Activated CD8-positive, alpha-beta memory T cell treated with anti-CD3 and anti-CD28 coated beads for 36 hours (primary cell): ENCODE measurements around the gene CCR8. TPM values are rescaled to one million over a fixed set of nuclear protein-coding genes. Genes with fewer than 3 reads are reported as not detected.

Experiments
- CTCF ChIA-PET: fragments of 350-600 bp; sonication (Branson Sonifier 250); formaldehyde crosslinking; loops from one replicate; lab custom pipeline; 2021; ENCODE audit warnings: antibody characterized with exemption; lab: Charles Lee
- POLR2A ChIA-PET: fragments of 350-600 bp; sonication (Branson Sonifier 250); formaldehyde crosslinking; loops from one replicate; lab custom pipeline; 2021; ENCODE audit warnings: antibody characterized with exemption; lab: Charles Lee
- total RNA-seq, 2 experiments: library from RNA; stranded (reverse); gene quantifications; one replicate each; pipeline ENCODE4 v1.2.3, GENCODE V29; 2021

Gene CCR8
- 1 to 10 TPM; 2.5 TPM for total RNA-seq

DNA sequence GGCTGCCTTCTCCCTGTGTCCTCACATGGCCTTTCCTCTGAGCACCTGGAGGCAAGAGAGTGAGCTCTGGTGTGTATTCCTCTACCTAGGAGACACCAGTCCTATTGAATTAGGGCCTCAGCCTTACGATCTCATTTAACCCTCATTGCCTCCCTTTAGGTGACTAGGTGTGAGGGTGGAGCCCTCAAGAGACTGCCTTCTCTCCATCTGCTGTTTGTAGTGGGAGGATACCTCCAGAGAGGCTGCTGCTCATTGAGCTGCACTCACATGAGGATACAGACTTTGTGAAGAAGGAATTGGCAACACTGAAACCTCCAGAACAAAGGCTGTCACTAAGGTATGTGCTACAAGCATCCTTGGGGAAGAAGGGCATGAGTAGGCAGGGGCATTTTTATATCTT is at the start of gene CCR8:
CCR8 (plus strand) TSS at position 217 of the 400 bp plus-strand sequence. CDS start 2,623 bp downstream, outside the sequence.
- POLR2A ChIA-PET = no interaction called here
- CTCF ChIA-PET = no interaction called here

DNA sequence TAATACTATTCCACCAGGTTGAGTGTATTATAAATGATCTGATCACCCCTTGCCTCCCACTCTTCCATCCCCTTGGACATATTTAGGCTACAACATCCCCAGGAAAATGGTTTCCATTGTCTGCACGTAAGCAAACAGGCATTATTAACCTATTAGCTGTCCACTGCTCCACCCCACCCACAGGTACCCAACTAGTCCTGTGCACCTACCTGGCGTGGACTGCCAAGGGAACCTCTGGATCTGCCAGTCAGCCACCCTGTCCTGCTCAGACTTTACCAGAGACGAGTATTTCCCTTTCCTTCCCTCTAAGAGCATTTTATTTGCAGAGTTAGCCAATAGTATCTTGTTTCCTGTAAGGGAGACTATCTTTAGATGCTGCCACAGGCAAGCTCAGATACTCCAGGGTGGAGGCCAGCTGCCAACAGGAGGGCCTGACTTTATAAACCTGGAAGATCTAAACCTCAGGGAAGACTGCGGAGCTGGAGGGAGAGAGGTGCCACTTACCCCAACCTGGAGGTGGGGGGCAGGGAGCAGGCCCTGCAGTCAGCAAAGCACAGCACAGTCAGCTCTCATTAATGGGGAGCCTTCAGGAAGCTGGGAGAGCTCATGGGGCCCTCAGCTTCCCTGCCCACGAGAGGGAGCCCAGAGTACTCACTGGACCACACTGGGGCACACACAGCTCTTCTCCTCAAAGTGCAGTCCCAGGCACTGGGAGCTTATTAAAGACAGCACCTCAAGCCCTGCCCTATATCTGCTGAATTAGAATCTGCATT is 49.6 kb upstream of the CCR8 start, which contains the start of gene CX3CR1:
CX3CR1 (minus strand) TSS at position 292 of the 773 bp plus-strand sequence. CDS start 13,527 bp downstream, outside the sequence.
- CTCF ChIA-PET = interaction anchor here (1.0 to 4.0 kb wide), 5 partner anchors 8 to 90 kb away, joined by 3 to 21 read pairs (median 4); no protein-coding TSS in a partner anchor
- POLR2A ChIA-PET = interaction anchor here (0.5 kb wide), 1 partner anchor 110 kb away, joined by 5 read pairs; no protein-coding TSS in a partner anchor

- CTCF ChIA-PET = interaction anchor here (1.0 to 4.0 kb wide), 4 partner anchors 8 to 91 kb away, joined by 3 to 21 read pairs (median 4); no protein-coding TSS in a partner anchor
- POLR2A ChIA-PET = no interaction called here
Observed at GRCh38 chr3:39280571-39280970, 48.9 kb upstream of the CCR8 start.

DNA sequence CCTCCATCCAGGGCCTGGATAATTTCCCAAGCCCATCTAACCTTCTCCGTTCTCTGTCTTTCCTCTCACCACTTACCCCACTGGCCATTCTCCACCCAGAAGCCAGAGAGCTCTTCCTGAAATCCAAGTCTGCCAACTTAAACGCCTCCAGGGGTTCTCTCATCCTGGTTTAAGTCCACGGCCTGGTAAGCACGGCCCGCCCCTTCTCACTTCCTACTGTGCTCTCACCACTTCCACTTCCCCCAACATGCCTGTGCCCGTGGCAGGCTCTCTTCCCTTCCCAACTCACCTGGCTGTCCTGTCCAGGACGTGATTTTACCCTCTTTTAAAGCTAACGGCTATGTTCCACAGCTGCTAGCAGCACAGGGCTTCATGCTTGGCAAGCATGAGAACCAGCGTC is 48.0 kb upstream of the CCR8 start:
- ChIA-PET POLR2A (no interaction called here), CTCF (interaction anchor here (0.9 to 2.6 kb wide), 4 partner anchors 9 to 92 kb away, joined by 3 to 6 read pairs (median 4); partner anchors contain the start of gene XIRP1)

DNA sequence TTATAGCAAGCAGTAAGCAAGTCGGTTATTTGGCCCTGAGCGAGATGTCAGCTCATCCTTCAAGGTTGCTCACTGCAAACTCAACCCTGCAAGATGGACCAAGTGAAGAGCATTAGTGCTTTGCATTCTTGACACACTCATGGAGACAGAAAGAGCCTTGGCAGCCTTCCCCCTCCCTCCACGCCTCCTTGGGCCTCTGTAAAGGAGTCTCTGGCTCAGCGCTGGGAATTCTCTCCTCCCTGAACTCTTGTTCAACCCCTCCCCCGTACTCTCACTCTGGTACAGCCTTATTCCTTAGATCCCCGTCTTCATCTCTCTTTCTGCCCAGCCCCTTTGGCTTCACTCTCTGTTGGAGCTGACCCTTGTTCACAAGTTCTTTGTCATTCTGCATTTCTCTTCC is 47.5 kb upstream of the CCR8 start:
- CTCF ChIA-PET = interaction anchor here (0.9 to 2.6 kb wide), 5 partner anchors 9 to 197 kb away, joined by 3 to 6 read pairs (median 4); partner anchors contain the start of gene XIRP1

GRCh38 chr3:39284457-39284881 is 45.0 kb upstream of the CCR8 start:
- CTCF ChIA-PET = interaction anchor here (0.8 to 2.5 kb wide), 2 partner anchors 8 to 95 kb away, joined by 3 to 10 read pairs; no protein-coding TSS in a partner anchor
- POLR2A ChIA-PET = no interaction called here

More for the DNA sequence above, 47.5 kb upstream of the CCR8 start:
- POLR2A ChIA-PET = no interaction called here

DNA sequence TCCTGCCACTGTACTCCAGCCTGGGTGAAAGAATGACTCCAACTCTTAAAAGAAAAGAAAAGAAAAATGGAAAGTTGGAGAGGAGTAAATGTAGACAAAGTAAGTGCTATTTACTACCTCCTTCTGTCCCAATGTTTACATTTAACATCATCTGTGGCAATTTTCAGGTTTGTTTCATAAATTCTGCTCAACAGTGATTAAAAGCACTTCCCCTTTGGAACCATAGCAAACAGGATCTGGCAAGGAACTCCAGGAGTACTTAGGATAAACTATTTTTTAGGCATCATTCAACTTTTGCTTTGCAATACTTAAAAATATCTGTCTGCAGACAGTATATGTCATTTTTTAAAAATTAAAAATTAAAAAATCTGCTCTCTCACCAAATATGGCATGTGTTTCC is 44.2 kb upstream of the CCR8 start:
- POLR2A ChIA-PET = no interaction called here
- CTCF ChIA-PET = interaction anchor here (0.6 to 2.5 kb wide), 2 partner anchors 77 to 95 kb away, joined by 3 to 10 read pairs; no protein-coding TSS in a partner anchor

GRCh38 chr3:39286771-39287170 is 42.7 kb upstream of the CCR8 start:
- ChIA-PET POLR2A (no interaction called here), CTCF (interaction anchor here (0.7 to 2.5 kb wide), 4 partner anchors 76 to 97 kb away, joined by 3 to 10 read pairs (median 3); no protein-coding TSS in a partner anchor)

DNA sequence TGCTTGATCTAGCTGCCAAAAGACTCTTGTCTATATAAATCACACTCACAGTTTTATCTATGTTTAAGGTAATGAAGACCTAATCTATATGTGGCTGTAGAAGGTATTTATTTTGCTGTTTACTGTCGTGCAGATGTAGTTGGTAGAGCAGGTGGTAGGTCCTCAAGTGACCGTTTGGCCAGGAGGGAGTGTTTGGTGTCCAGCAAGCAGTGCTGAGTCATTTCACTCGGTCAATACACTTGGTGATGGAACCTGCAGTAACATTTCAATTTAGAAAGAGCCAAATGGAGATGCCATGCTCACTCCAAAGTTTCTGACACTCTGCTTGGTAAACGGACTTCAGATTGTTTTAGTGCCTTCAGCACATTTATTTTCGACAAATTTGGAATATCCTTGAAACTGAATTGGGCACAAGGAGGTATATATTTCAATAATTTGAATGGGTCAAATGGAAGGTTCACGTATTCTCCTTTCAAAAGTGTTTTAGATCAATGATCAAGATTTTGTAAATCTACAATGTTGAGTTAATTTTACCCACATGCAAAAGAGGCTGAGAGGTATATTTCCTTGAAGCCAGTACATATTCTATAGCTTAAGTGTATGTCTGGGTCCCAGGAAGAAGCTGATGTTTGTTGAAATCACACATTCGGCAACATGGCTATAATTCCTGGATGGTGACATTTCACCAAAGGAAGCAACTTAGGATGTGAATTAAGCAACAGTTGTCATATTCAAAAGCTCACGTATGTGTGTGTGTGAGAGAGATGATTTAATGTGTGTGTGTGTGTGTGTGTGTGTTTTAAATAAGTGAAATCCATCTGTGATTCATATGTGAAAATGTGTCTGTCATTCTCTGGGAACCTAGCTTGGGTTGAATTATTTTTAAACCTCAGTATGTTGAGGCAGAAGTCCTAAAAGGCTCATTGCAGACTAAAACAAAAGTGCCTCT is 42.0 kb upstream of the CCR8 start:
- POLR2A ChIA-PET = interaction anchor here (0.9 to 1.1 kb wide), 2 partner anchors 98 to 103 kb away, joined by 3 to 4 read pairs; no protein-coding TSS in a partner anchor
- CTCF ChIA-PET = interaction anchor here (0.7 to 9.2 kb wide), 37 partner anchors 9 to 199 kb away, joined by 3 to 231 read pairs (median 5); partner anchors contain the start of genes CX3CR1, GORASP1, TTC21A and XIRP1

- CTCF ChIA-PET = interaction anchor here (0.6 to 9.2 kb wide), 39 partner anchors 10 to 200 kb away, joined by 3 to 231 read pairs (median 5); partner anchors contain the start of genes CX3CR1, GORASP1, TTC21A and XIRP1
- POLR2A ChIA-PET = interaction anchor here (0.9 to 1.1 kb wide), 2 partner anchors 99 to 104 kb away, joined by 3 to 4 read pairs; no protein-coding TSS in a partner anchor
Observed at GRCh38 chr3:39288300-39288808, 41.2 kb upstream of the CCR8 start.

- POLR2A ChIA-PET = interaction anchor here (1.1 kb wide), 1 partner anchor 100 kb away, joined by 4 read pairs; no protein-coding TSS in a partner anchor
- CTCF ChIA-PET = interaction anchor here (0.6 to 9.2 kb wide), 34 partner anchors 9 to 1246 kb away, joined by 3 to 231 read pairs (median 6); partner anchors contain the start of genes CX3CR1, GORASP1, TTC21A and XIRP1
Observed at GRCh38 chr3:39289107-39289506, 40.4 kb upstream of the CCR8 start.

DNA sequence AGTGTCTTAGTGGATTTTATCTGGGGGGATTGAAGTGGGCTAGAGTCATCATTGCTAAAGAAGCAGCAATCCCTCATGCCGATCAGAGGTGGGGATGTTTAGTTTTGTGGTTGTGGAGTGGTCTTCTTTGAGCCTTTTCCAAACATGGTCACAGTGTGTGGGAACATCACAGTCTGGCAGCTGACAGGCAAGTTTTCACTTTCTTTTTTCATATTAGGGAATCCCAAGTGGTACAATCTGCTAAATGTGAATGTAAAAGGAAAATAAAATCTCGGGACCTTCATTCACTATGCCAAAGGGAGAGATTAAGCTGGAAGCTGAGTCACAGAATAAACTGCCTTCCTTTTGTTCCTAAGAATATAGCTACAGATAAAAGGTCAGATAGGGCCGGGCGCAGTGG is 39.3 kb upstream of the CCR8 start:
- ChIA-PET CTCF (interaction anchor here (0.7 to 9.2 kb wide), 8 partner anchors 8 to 163 kb away, joined by 3 to 231 read pairs (median 6); partner anchors contain the start of genes CX3CR1 and XIRP1), POLR2A (interaction anchor here (0.7 kb wide), 1 partner anchor 55 kb away, joined by 3 read pairs; no protein-coding TSS in a partner anchor)

GRCh38 chr3:39291903-39292329 is 37.6 kb upstream of the CCR8 start:
- CTCF ChIA-PET = interaction anchor here (0.6 to 9.2 kb wide), 32 partner anchors 8 to 904 kb away, joined by 3 to 231 read pairs (median 4); partner anchors contain the start of genes GORASP1, TTC21A and XIRP1
- POLR2A ChIA-PET = no interaction called here

GRCh38 chr3:39292961-39293360 is 36.5 kb upstream of the CCR8 start:
- CTCF ChIA-PET = interaction anchor here (1.0 to 9.2 kb wide), 13 partner anchors 9 to 293 kb away, joined by 3 to 231 read pairs (median 5); partner anchors contain the start of gene XIRP1

GRCh38 chr3:39294446-39295183 is 34.9 kb upstream of the CCR8 start:
- POLR2A ChIA-PET = no interaction called here

More at GRCh38 chr3:39292961-39293360, 36.5 kb upstream of the CCR8 start:
- POLR2A ChIA-PET = no interaction called here

DNA sequence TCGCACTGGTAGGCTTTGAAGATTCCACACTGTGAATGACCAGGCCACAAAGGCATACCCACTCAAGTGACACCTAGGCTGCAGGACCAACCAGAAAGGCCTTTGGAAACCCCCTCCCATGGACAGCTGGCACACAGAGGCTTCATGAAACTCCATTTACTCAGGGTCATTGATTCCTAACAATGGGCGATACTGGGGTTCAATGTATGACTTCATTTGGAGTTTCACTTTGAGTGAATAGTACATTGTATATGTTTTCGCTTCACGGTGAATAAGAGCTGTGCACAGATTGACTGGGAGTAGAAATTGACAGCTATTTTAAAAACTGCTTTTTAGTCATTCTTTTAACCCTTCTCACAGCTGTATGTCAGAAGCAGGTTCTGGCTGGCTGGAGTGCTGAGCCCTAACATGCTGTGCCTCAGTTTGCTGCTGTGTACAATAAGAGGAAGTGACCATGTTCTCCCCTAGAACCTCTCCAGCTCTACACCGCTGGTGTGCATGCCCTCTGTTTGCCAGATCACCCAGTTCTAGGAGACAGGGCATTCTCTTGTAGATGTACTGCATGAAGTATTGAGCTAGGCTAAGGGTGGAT is 34.2 kb upstream of the CCR8 start:
- ChIA-PET CTCF (interaction anchor here (1.2 to 9.2 kb wide), 3 partner anchors 78 to 105 kb away, joined by 3 to 231 read pairs (median 15); partner anchors contain the start of gene XIRP1), POLR2A (no interaction called here)

More at GRCh38 chr3:39294446-39295183, 34.9 kb upstream of the CCR8 start:
- CTCF ChIA-PET = interaction anchor here (1.2 to 9.2 kb wide), 3 partner anchors 78 to 104 kb away, joined by 3 to 231 read pairs (median 15); partner anchors contain the start of gene XIRP1
